GM21381 (cell line): ENCODE data around the gene PALB2.
"Not testable (repeated sequence)": the region's sequence is repeated elsewhere in the genome, so short reads cannot be mapped to it uniquely, and the experiment has no call there.

Source experiments
- ATAC-seq: cut with Tn5 transposase; IDR thresholded peaks from one replicate; pipeline ENCODE4 v1.9.1; 2021; ENCODE audit warnings: mild to moderate bottlenecking, moderate library complexity; ENCODE audit not compliant: unreplicated experiment

PALB2 gene

GRCh38 chr16:23584186-23585076 lies 56.7 kb downstream of the PALB2 start:
- no peak for ATAC-seq

DNA sequence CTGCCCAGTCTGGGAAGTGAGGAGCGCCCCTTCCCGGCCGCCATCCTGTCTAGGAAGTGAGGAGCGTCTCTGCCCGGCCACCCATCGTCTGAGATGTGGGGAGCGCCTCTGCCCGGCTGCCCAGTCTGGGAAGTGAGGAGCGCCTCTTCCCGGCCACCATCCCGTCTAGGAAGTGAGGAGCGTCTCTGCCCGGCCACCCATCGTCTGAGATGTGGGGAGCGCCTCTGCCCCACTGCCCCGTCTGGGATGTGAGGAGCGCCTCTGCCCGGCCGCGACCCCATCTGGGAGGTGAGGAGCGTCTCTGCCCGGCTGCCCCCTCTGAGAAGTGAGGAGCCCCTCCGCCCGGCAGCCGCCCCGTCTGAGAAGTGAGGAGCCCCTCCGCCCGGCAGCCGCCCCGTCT lies 57.8 kb downstream of the PALB2 start:
- not testable (repeated sequence) for ATAC-seq

GRCh38 chr16:23581764-23582163 lies 59.3 kb downstream of the PALB2 start:
- no peak for ATAC-seq

DNA sequence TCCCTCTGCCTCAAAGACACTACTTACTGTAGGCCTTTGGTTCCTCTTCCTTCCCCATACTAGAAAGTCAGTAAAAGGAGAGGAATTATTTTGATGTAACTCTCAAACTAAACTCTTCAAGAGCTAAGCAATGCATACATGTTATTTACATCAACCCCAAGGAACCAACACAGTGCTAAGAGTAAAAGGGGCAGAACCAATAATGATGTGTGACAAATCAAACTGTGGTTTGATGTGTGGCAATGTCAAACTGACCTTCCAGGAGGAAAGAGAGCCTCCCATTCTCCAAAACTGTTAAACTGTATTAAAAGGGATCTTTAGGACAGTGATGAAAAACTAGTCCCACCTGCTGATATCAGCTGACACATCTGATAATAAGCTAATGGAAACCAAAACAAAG lies 60.7 kb downstream of the PALB2 start:
- ATAC-seq: no peak

DNA sequence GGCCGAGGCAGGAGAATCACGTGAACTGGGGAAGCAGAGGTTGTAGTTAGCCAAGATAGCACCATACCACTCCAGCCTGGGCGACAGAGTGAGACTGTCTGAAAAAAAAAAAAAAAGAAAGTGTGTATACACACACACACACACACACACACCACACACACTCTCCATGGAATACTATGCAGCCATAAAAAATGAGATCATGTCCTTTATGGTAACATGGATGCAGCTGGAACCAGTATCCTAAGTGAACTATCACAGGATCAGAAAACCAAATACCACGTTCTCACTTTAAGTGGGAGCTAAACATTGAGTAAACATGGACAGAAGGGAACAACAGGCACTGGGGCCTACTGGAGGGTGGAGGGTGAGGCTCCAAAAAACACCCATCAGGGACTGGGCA lies 61.7 kb downstream of the PALB2 start:
- ATAC-seq: no peak

- no peak for ATAC-seq
Observed at GRCh38 chr16:23578101-23578830, 62.8 kb downstream of the PALB2 start.

DNA sequence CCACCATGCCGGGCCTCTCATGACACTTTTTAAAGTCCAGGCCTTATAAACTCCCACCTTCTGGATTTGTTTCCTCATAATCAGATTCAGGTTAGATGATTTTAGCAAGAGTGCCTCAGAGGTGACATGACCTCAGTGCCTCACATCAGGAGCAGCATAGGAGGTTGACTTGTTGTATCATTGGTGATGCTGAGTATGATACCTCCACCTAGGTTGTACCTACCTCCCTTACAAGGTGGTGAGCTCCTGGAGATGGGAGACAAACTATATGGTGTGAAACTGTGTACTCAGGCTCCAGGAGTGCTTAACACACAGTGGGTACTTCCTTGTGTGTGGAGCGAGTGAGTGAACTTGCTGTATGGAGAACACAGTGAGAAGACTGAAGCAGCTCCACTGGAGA lies 63.6 kb downstream of the PALB2 start:
- no peak for ATAC-seq

DNA sequence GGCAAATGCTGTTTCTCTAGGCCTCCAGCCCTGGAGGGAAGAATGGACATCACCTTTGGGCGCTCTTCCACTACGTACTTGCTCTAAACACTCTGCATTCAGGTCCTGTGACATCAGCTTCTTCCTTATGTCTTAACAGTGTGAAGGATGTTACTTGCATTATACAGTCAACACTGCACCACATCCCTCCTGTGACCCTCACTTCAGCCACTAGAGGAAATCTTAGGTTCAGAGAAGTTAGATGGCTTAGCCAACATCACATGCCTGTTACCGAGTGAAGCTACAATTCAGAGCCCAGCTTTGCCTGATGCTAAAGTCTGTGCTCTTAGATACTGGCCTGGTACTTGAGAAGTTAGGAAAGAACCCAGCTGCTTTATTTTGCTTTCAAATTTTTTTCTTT lies 65.3 kb downstream of the PALB2 start:
- no peak for ATAC-seq

- no peak for ATAC-seq
Observed at GRCh38 chr16:23573817-23574216, 67.3 kb downstream of the PALB2 start.

DNA sequence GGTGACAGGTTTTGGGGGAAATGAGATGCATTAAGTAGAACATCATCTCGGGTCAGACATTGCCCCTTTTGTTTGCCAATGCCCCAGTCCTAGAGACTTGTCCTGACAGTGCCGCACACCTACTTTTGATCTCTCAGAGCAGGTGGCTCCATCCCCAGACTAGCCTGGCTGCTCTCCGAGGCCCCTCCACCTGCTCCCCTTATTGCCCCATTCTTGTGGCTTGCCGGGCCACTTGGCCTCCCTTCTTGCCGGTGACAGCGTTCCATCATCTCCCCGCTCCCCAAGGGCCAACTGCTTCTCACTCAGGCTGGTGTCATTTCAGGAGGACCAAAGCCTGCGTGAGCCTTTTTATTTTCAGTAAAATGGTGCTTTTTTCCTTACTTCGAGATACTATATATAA lies 68.7 kb downstream of the PALB2 start:
- no peak for ATAC-seq

- ATAC-seq: no peak
Observed at GRCh38 chr16:23571895-23572294, 69.2 kb downstream of the PALB2 start.

- ATAC-seq: no peak
Observed at GRCh38 chr16:23570992-23571632, 70.0 kb downstream of the PALB2 start.

DNA sequence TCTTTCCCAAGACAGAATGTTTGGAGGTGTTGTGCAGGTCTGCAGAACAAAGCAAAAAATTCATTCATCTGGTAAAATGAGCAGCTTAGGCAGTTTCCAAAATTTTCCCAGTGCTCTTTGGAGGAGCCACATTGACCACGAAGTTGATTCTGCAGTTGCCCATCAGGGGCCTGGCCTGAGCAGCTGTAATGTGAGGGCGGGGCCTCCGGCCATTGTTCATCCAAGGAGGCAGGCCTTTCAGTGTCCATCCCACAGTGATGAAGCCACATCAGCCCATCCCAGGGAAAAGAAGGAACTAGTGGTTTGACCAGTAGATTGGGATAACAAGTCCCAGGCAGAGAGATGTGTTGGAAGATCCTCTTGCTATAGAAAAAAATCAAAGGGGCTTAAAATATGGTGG lies 73.5 kb downstream of the PALB2 start:
- ATAC-seq: no peak

GRCh38 chr16:23566724-23567123 lies 74.4 kb downstream of the PALB2 start:
- no peak for ATAC-seq

DNA sequence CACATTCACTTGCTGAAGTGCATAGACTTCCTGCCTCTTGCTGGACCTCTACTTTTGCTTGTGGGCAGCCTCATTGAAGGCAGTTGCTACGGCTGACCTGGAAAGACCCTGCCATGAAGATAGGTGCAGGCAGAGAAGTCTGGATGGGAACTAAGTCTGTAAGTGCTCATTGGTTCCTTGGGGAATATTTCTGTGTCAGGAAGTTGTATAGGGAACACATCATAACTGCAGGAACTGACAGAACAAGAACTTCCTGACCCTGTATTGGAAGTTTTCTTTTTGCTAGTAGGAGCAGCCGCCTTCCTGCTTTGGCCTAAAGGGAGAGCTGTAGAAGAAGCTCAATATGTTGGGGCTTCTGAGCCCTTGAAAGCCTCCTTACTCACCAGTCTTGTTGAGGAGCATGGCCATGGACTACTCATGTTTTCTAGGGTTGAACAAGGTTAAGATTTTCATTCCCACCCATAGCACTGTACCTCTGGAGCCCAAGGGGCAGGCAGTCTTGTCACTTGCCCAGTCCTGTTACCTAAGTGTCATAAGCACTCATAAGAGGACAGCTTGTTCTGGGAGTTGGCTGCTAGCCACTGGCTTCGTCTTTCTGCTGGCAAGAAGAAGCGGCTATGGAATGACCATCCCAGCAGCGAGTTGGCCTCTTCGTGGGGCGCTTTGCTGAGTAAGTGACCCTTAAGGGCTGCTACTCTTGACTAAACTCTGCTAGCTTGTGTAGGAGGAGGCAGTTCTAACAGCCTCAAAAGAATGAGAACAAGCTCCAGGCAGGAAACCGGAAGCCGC lies 76.3 kb downstream of the PALB2 start:
- no peak for ATAC-seq

- no peak for ATAC-seq
Observed at GRCh38 chr16:23563186-23563585, 77.9 kb downstream of the PALB2 start.

GRCh38 chr16:23562505-23562904 lies 78.6 kb downstream of the PALB2 start:
- ATAC-seq: no peak

GRCh38 chr16:23561586-23561985 lies 79.5 kb downstream of the PALB2 start:
- no peak for ATAC-seq

- ATAC-seq: peak; percentile 0
Observed at GRCh38 chr16:23557779-23558702, 83.1 kb downstream of the PALB2 start.
